GM12878 (cell line): ENCODE results near the gene TIMM29. TPM values are rescaled to one million over a fixed set of nuclear protein-coding genes. Genes with fewer than 3 reads are reported as not detected.

ENCODE experiments used
- ATAC-seq: fragments of 200-7000 bp; cut with Tn5 transposase; 3 replicates; pipeline ENCODE4 v1.9.1; 2020; ENCODE audit warnings: mild to moderate bottlenecking, moderate library complexity
- BruUV-seq: library from RNA; stranded (reverse); fragments of 400-500 nt; replicated peaks from 2 replicates; lab custom pipeline; 2021; lab: Mats Ljungman, UMichigan
- CTCF ChIA-PET: fragments of 300-600 bp; sonication (Branson Sonifier 250); formaldehyde crosslinking; extraction: SDS; loops from one replicate; lab custom pipeline; 2021; ENCODE audit warnings: inconsistent platforms; lab: Yijun Ruan, JAX
- POLR2A ChIA-PET: fragments of 350-600 bp; formaldehyde crosslinking; extraction: SDS; loops from one replicate; lab custom pipeline; 2021; ENCODE audit warnings: inconsistent platforms; lab: Charles Lee
- RAD21 ChIA-PET: fragments of 300-600 bp; sonication (Branson Sonifier 250); formaldehyde crosslinking; loops from one replicate; lab custom pipeline; 2023; ENCODE audit warnings: antibody characterized with exemption; ENCODE audit not compliant: unreplicated experiment; lab: Charles Lee
- SMC1A ChIA-PET: fragments of 300-600 bp; sonication (Branson Sonifier 250); formaldehyde crosslinking; loops from one replicate; lab custom pipeline; 2023; ENCODE audit not compliant: unreplicated experiment, uncharacterized antibody; lab: Charles Lee
- DNase-seq: peaks from one replicate; pipeline ENCODE4 v3.0.0-alpha.2; 2011; ENCODE audit warnings: low read depth, low spot score
- FAIRE-seq: peaks from 3 replicates; lab custom pipeline; 2011; peaks lifted over from hg19 to GRCh38; lab: Jason Lieb, UNC
- H2AFZ ChIP-seq: 2 replicates; pipeline ENCODE4 v1.6.0; 2011; ENCODE audit warnings: low read depth, low read length, control low read depth; ENCODE audit not compliant: control insufficient read depth
- H3K27ac ChIP-seq: 2 replicates; pipeline ENCODE4 v1.5.1; 2011; ENCODE audit warnings: control low read depth; ENCODE audit not compliant: control insufficient read depth, insufficient read depth
- H3K27me3 ChIP-seq, 2 experiments: replicated peaks in 1 of 2; 2 replicates each; pipeline versions ENCODE4 v1.6.0 to v1.6.1; 2011; ENCODE audit warnings: low read length in 1 of 2; ENCODE audit not compliant: control insufficient read depth in 2 of 2, insufficient read depth in 2 of 2
- H3K36me3 ChIP-seq, 2 experiments: 2 replicates each; pipeline ENCODE4 v1.5.1; 2011; ENCODE audit warnings: low read length in 1 of 2; ENCODE audit not compliant: control insufficient read depth in 2 of 2, insufficient read depth in 2 of 2
- H3K4me1 ChIP-seq: 2 replicates; pipeline ENCODE4 v1.6.1; 2011; ENCODE audit warnings: mild to moderate bottlenecking, low read length, moderate library complexity, mixed read lengths; ENCODE audit not compliant: control insufficient read depth, insufficient read depth
- H3K4me2 ChIP-seq: 2 replicates; pipeline ENCODE4 v1.6.0; 2011; ENCODE audit warnings: control low read depth; ENCODE audit not compliant: control insufficient read depth, insufficient read depth
- H3K4me3 ChIP-seq: fragments of 200-600 bp; sonication (generic); 2 replicates; pipeline ENCODE4 v1.5.1; 2016
- H3K79me2 ChIP-seq: 2 replicates; pipeline ENCODE4 v1.6.0; 2011; ENCODE audit warnings: low read length; ENCODE audit not compliant: control insufficient read depth, insufficient read depth
- H3K9ac ChIP-seq: 2 replicates; pipeline ENCODE4 v1.8.0; 2011; ENCODE audit warnings: low read length, control low read depth, mixed read lengths; ENCODE audit not compliant: control insufficient read depth, insufficient read depth
- H3K9me3 ChIP-seq: replicated peaks from 3 replicates; pipeline ENCODE4 v1.5.1; 2011; ENCODE audit warnings: mild to moderate bottlenecking, low read length; ENCODE audit not compliant: control insufficient read depth, insufficient read depth
- H4K20me1 ChIP-seq: 2 replicates; pipeline ENCODE4 v1.6.0; 2011; ENCODE audit not compliant: control insufficient read depth, insufficient read depth
- BACH1 ChIP-seq: fragments of 450-650 bp; IDR thresholded peaks from 2 replicates; pipeline ENCODE4 v1.6.1; 2017; ENCODE audit warnings: mild to moderate bottlenecking, borderline replicate concordance
- BMI1 ChIP-seq: fragments of 450-650 bp; IDR thresholded peaks from 2 replicates; pipeline ENCODE4 v1.6.1; 2016; ENCODE audit warnings: mild to moderate bottlenecking, moderate library complexity, borderline replicate concordance
- CREB1 ChIP-seq: IDR thresholded peaks from 2 replicates; pipeline ENCODE4 v1.6.1; 2012; ENCODE audit warnings: low read depth, mild to moderate bottlenecking, inconsistent platforms
- CTCF ChIP-seq, 3 experiments: IDR thresholded peaks in 2 of 3; conservative IDR thresholded peaks in 1 of 3; 2 replicates each; pipeline ENCODE4 v1.5.1; 2011; ENCODE audit warnings: low read depth in 3 of 3, low read length in 3 of 3, mild to moderate bottlenecking in 3 of 3, control low read depth in 2 of 3, moderate library complexity in 2 of 3, inconsistent platforms in 1 of 3, mixed read lengths in 1 of 3; ENCODE audit not compliant: control insufficient read depth in 2 of 3, insufficient read depth in 1 of 3; ENCODE audit errors: extremely low read depth in 1 of 3
- FOS ChIP-seq: IDR thresholded peaks from 3 replicates; pipeline ENCODE4 v1.6.1; 2011; ENCODE audit warnings: borderline replicate concordance; ENCODE audit not compliant: insufficient read length; ENCODE audit errors: extremely low read depth
- NFIC ChIP-seq: IDR thresholded peaks from 2 replicates; pipeline ENCODE4 v1.6.1; 2012; ENCODE audit warnings: low read depth, mild to moderate bottlenecking, inconsistent platforms, low read length, moderate library complexity
- NFYA ChIP-seq: IDR thresholded peaks from 2 replicates; pipeline ENCODE4 v1.6.1; 2011; ENCODE audit warnings: low read depth, mild to moderate bottlenecking, low read length, improper control_type of control experiment, borderline replicate concordance
- PAX5 ChIP-seq: IDR thresholded peaks from 2 replicates; pipeline ENCODE4 v1.6.1; 2011; ENCODE audit warnings: low read depth, low read length, borderline replicate concordance
- PKNOX1 ChIP-seq: fragments of 450-650 bp; IDR thresholded peaks from 2 replicates; pipeline ENCODE4 v1.6.1; 2016; ENCODE audit warnings: mild to moderate bottlenecking
- SMAD5 ChIP-seq: IDR thresholded peaks from 2 replicates; pipeline ENCODE4 v1.6.1; 2016; ENCODE audit warnings: antibody characterized with exemption, low read depth
- ZNF217 ChIP-seq: fragments of 450-650 bp; IDR thresholded peaks from 2 replicates; pipeline ENCODE4 v1.6.1; 2017; ENCODE audit warnings: antibody characterized with exemption, mild to moderate bottlenecking
- ZNF274 ChIP-seq: IDR thresholded peaks from one replicate; pipeline ENCODE4 v1.8.0; 2011; ENCODE audit not compliant: insufficient read length, insufficient read depth
- WGBS: methylation state at CpG from one replicate; pipeline ENCODE4 v1.1.6; 2016; ENCODE audit warnings: low lambda C conversion rate; ENCODE audit not compliant: insufficient replicate concordance, insufficient coverage; ENCODE audit errors: missing lambda C conversion rate; 5-methylcytosine and 5-hydroxymethylcytosine counted together
- in situ Hi-C: fragments of 300-500 bp; cut with MboI; formaldehyde crosslinking; loops from 9 replicates; pipeline ENCODE4 v1.14.3; 2018; ENCODE audit warnings: mixed read lengths
- intact Hi-C: fragments of 100-400 bp; cut with micrococcal nuclease; formaldehyde crosslinking; loops from one replicate; pipeline ENCODE4 v1.14.2; 2022; ENCODE audit not compliant: unreplicated experiment
- polyA plus RNA-seq, 11 experiments: library from polyadenylated mRNA; depleted of rRNA in 4 of 11; unstranded in 6 of 11; stranded (reverse) in 5 of 11; fragments of >200 nt; fragmentation: Nextera tagmentation in 4 of 11; fragmentation: Illumina TruSeq in 1 of 11; extraction: Ambion mirVana in 4 of 11; extraction: Trizol in 1 of 11; gene quantifications; 1 replicate in 1 of 11; 2 replicates in 10 of 11; pipeline versions ENCODE4 v1.2.1 to v1.2.3, GENCODE V29; 2011 to 2016; ENCODE audit warnings: inconsistent platforms in 2 of 11, missing spikeins in 2 of 11, low read depth in 1 of 11
- total RNA-seq, 4 experiments: library from RNA; depleted of rRNA in 3 of 4; stranded (reverse); fragments of >200 nt in 3 of 4; fragmentation: Illumina TruSeq in 1 of 4; extraction: Trizol in 1 of 4; gene quantifications; 2 replicates each; pipeline versions ENCODE4 v1.2.1 to v1.2.3, GENCODE V29; 2013 to 2021

TIMM29 gene
- total and polyA plus RNA-seq, 10 of the 15 experiments (the other 5 are each of a cell fraction or from before 2014, with no cell fraction given): 2.4 to 27.9 (median 13.5) TPM

GRCh38 chr19:10964903-10965302, 36.3 kb downstream of the TIMM29 start:
- Histone ChIP-seq H3K79me2 (peaks cover 90% of the 10 kb centered on the region), H3K4me3 (no peak overlapping the region; the same call in 1 of the 2 replicates), H3K36me3 (no peaks in the 10 kb centered on the region), H3K9ac (no peak overlapping the region), H4K20me1 (peaks cover 4% of the 10 kb centered on the region; the same call in 1 of the 2 replicates), H3K27ac (no peak overlapping the region), H3K9me3 (no peaks in the 10 kb centered on the region), H3K4me2 (peak overlapping the region; percentile 85; the same call in 1 of the 2 replicates), H3K4me1 (peaks cover 40% of the 10 kb centered on the region), H3K27me3 (no peaks in the 10 kb centered on the region), H2AFZ (no peak overlapping the region)
- DNase-seq (no peak), ATAC-seq (no peak), FAIRE-seq (no peak)
- 97% methylated on average over 4 of the region's 4 CpGs for WGBS
- ChIA-PET RAD21 (interaction anchor here (0.8 to 1.4 kb wide), 2 partner anchors 15 to 20 kb away, joined by 5 to 6 read pairs; no protein-coding TSS in a partner anchor), POLR2A (interaction anchor here (0.6 to 1.4 kb wide), 4 partner anchors 13 to 124 kb away, joined by 3 to 6 read pairs (median 4); partner anchors contain the start of gene LDLR), CTCF (interaction anchor here (0.7 to 1.1 kb wide), 3 partner anchors 10 to 26 kb away, joined by 3 to 4 read pairs (median 3); no protein-coding TSS in a partner anchor), SMC1A (interaction anchor here (0.7 to 3.1 kb wide), 7 partner anchors 8 to 28 kb away, joined by 3 to 10 read pairs (median 3); no protein-coding TSS in a partner anchor)
- no TSS peak for BruUV-seq
- intact Hi-C loops: loop anchor here (5.0 kb wide), 1 partner anchor 248 kb away; the partner anchor contains the start of gene DNM2
- no peak for TF ChIP-seq CREB1
- TF ChIP-seq ZNF217: 0 out of 2 replicates have a peak, but pooled peaks have one; percentile 24
- no peak for TF ChIP-seq SMAD5
- TF ChIP-seq NFIC: no peak
- TF ChIP-seq BACH1: no peak
- no peak for TF ChIP-seq FOS
- TF ChIP-seq BMI1: no peak
- 0 out of 6 replicates have a peak, but pooled peaks of 2 of the 3 experiments have one; percentile 16 to 17 for TF ChIP-seq CTCF (IDR thresholded peaks at IDR 0.05 in 2 of 3, conservative IDR thresholded peaks at IDR 0.05 in 1 of 3; ENCODE audit: control insufficient read depth in 2 of 3, extremely low read depth in 1 of 3, insufficient read depth in 1 of 3, low read depth in 3 of 3, low read length in 3 of 3)
- TF ChIP-seq NFYA: no peak
- TF ChIP-seq ZNF274: no peak
- TF ChIP-seq PKNOX1: no peak
- TF ChIP-seq PAX5: no peak
- in situ Hi-C loops: no loop called here
